Liver (tissue), 9 donors: ENCODE results near the gene ANO4. TPM values are rescaled to one million over a fixed set of nuclear protein-coding genes. Genes with fewer than 3 reads are reported as not detected.

Experiments
- DNase-seq: peaks from one replicate; pipeline ENCODE4 v3.0.0-alpha.2; 2017; ENCODE audit warnings: low spot score
- H3K27ac ChIP-seq, 2 donors: one replicate each; pipeline ENCODE4 v1.7.0; 2013; ENCODE audit warnings: inconsistent platforms in 2 of 2, low read length in 2 of 2, control low read depth in 1 of 2, low read depth in 1 of 2, mild to moderate bottlenecking in 1 of 2
- H3K27me3 ChIP-seq, 4 donors: one replicate each; pipeline versions ENCODE4 v1.6.1 to v1.7.0; 2013; ENCODE audit warnings: low read length in 3 of 4, inconsistent platforms in 1 of 4, mild to moderate bottlenecking in 1 of 4, moderate library complexity in 1 of 4; ENCODE audit not compliant: control insufficient read depth in 4 of 4, insufficient read depth in 4 of 4
- H3K36me3 ChIP-seq, 4 donors: one replicate each; pipeline versions ENCODE4 v1.6.1 to v1.7.0; 2013; ENCODE audit warnings: low read length in 3 of 4, mild to moderate bottlenecking in 3 of 4, low read depth in 1 of 4, moderate library complexity in 1 of 4; ENCODE audit not compliant: control insufficient read depth in 4 of 4, insufficient read depth in 3 of 4
- H3K4me1 ChIP-seq, 4 donors: one replicate each; pipeline versions ENCODE4 v1.6.1 to v1.7.0; 2013; ENCODE audit warnings: low read length in 3 of 4, mild to moderate bottlenecking in 3 of 4, moderate library complexity in 1 of 4; ENCODE audit not compliant: control insufficient read depth in 4 of 4, insufficient read depth in 4 of 4
- H3K4me3 ChIP-seq, 3 donors: one replicate each; pipeline versions ENCODE4 v1.6.1 to v1.7.0; 2013; ENCODE audit warnings: low read length in 3 of 3, control low read depth in 1 of 3, low read depth in 1 of 3, mild to moderate bottlenecking in 1 of 3
- H3K9ac ChIP-seq, 2 donors: one replicate each; pipeline ENCODE4 v1.7.0; 2013; ENCODE audit warnings: low read length in 2 of 2, mild to moderate bottlenecking in 2 of 2, moderate library complexity in 2 of 2, control low read depth in 1 of 2, low read depth in 1 of 2
- H3K9me3 ChIP-seq, 4 donors: one replicate each; pipeline versions ENCODE4 v1.6.1 to v1.7.0; 2013; ENCODE audit warnings: low read length in 3 of 4; ENCODE audit not compliant: control insufficient read depth in 4 of 4
- ATF3 ChIP-seq: IDR thresholded peaks from 2 replicates; pipeline ENCODE4 v1.6.1; 2016; ENCODE audit warnings: antibody characterized with exemption
- CTCF ChIP-seq: fragments of 150-350 bp; IDR thresholded peaks from 2 replicates; pipeline ENCODE4 v1.5.1; 2017; ENCODE audit warnings: improper control_type of control experiment, low read depth, low read length; ENCODE audit not compliant: missing input control
- EGR1 ChIP-seq, 2 donors: IDR thresholded peaks; 2 replicates each; pipeline ENCODE4 v1.6.1; 2016 to 2018; ENCODE audit warnings: antibody characterized with exemption in 2 of 2, low read depth in 2 of 2
- FOXA1 ChIP-seq: IDR thresholded peaks from 2 replicates; pipeline ENCODE4 v1.6.1; 2016; ENCODE audit warnings: antibody characterized with exemption
- FOXA2 ChIP-seq: IDR thresholded peaks from 2 replicates; pipeline ENCODE4 v1.6.1; 2016; ENCODE audit warnings: antibody characterized with exemption
- GABPA ChIP-seq, 2 donors: IDR thresholded peaks in 1 of 2; conservative IDR thresholded peaks in 1 of 2; 2 replicates each; pipeline ENCODE4 v1.6.1; 2016; ENCODE audit warnings: antibody characterized with exemption in 2 of 2, mild to moderate bottlenecking in 1 of 2, moderate library complexity in 1 of 2
- HNF4A ChIP-seq, 2 donors: conservative IDR thresholded peaks; 2 replicates each; pipeline ENCODE4 v1.6.1; 2016; ENCODE audit warnings: antibody characterized with exemption in 2 of 2, mild to moderate bottlenecking in 2 of 2
- HNF4G ChIP-seq: IDR thresholded peaks from 2 replicates; pipeline ENCODE4 v1.6.1; 2016; ENCODE audit warnings: antibody characterized with exemption
- JUND ChIP-seq, 2 donors: IDR thresholded peaks; 2 replicates each; pipeline ENCODE4 v1.6.1; 2016; ENCODE audit warnings: antibody characterized with exemption in 2 of 2
- MAX ChIP-seq: IDR thresholded peaks from 2 replicates; pipeline ENCODE4 v1.6.1; 2016; ENCODE audit warnings: antibody characterized with exemption
- NR2F2 ChIP-seq: IDR thresholded peaks from 2 replicates; pipeline ENCODE4 v1.6.1; 2016; ENCODE audit warnings: antibody characterized with exemption
- REST ChIP-seq: IDR thresholded peaks from 2 replicates; pipeline ENCODE4 v1.6.1; 2016; ENCODE audit warnings: antibody characterized with exemption, mild to moderate bottlenecking
- RXRA ChIP-seq, 2 donors: IDR thresholded peaks; 2 replicates each; pipeline ENCODE4 v1.6.1; 2017 to 2018; ENCODE audit warnings: antibody characterized with exemption in 2 of 2, mild to moderate bottlenecking in 1 of 2
- SP1 ChIP-seq: IDR thresholded peaks from 2 replicates; pipeline ENCODE4 v1.6.1; 2018; ENCODE audit warnings: antibody characterized with exemption, mild to moderate bottlenecking
- TAF1 ChIP-seq: conservative IDR thresholded peaks from 2 replicates; pipeline ENCODE4 v1.6.1; 2016; ENCODE audit warnings: antibody characterized with exemption, mild to moderate bottlenecking
- YY1 ChIP-seq: IDR thresholded peaks from 2 replicates; pipeline ENCODE4 v1.6.1; 2016; ENCODE audit warnings: antibody characterized with exemption, mild to moderate bottlenecking
- ZBTB33 ChIP-seq: IDR thresholded peaks from 2 replicates; pipeline ENCODE4 v1.6.1; 2016; ENCODE audit warnings: antibody characterized with exemption
- WGBS: extraction: QIAGEN DNeasy Blood & Tissue Kit; methylation state at CpG from one replicate; pipeline ENCODE4 v1.1.7; 2013; 5-methylcytosine and 5-hydroxymethylcytosine counted together
- polyA plus RNA-seq, 2 donors: library from polyadenylated mRNA; stranded (reverse) in 1 of 2; unstranded in 1 of 2; fragments of 200-250 nt in 1 of 2; fragments of >200 nt in 1 of 2; fragmentation: Nextera tagmentation in 1 of 2; extraction: Ambion mirVana in 1 of 2; gene quantifications; one replicate each; pipeline versions ENCODE4 v1.2.1 to v1.2.3, GENCODE V29; 2013 to 2015
- total RNA-seq, 2 donors: library from RNA; depleted of rRNA; stranded (reverse); fragments of >200 nt; gene quantifications; one replicate each; pipeline ENCODE4 v1.2.3, GENCODE V29; 2014
- donor health status: healthy.
- donor health status: healthy.
- donor health status: healthy.
- donor health status: healthy.
- donor health status: healthy.

The ANO4 gene
- total and polyA plus RNA-seq, 4 donors: 0.08 to 2.2 (median 0.17) TPM; not detected in 1

GRCh38 chr12:100867639-100868393 is 73.2 kb downstream of the ANO4 start:
- Histone ChIP-seq H3K27ac (no peak overlapping the region), H3K4me1 (no peaks in the 10 kb centered on the region), H3K9me3 (no peaks in the 10 kb centered on the region), H3K4me3 (no peak overlapping the region), H3K27me3 (no peaks in the 10 kb centered on the region), H3K9ac (no peak overlapping the region), H3K36me3 (no peaks in the 10 kb centered on the region)
- no peak for DNase-seq
- TF ChIP-seq YY1: no peak
- no peak for TF ChIP-seq SP1
- TF ChIP-seq MAX: no peak
- no peak for TF ChIP-seq HNF4A (conservative IDR thresholded peaks at IDR 0.05)
- no peak for TF ChIP-seq TAF1
- no peak for TF ChIP-seq RXRA (IDR thresholded peaks at IDR 0.05)
- no peak for TF ChIP-seq JUND (IDR thresholded peaks at IDR 0.05)
- no peak for TF ChIP-seq ATF3
- no peak for TF ChIP-seq NR2F2
- no peak for TF ChIP-seq FOXA1
- TF ChIP-seq ZBTB33: no peak
- TF ChIP-seq FOXA2: no peak
- TF ChIP-seq REST: no peak
- no peak for TF ChIP-seq HNF4G
- TF ChIP-seq CTCF: no peak
- 58% methylated on average over 4 of the region's 4 CpGs for WGBS

GRCh38 chr12:100868487-100868886 is 73.9 kb downstream of the ANO4 start:
- TF ChIP-seq EGR1 (IDR thresholded peaks at IDR 0.05; ENCODE audit: low read depth in 2 of 2) (no peak), GABPA (IDR thresholded peaks at IDR 0.05 in 1 of 2, conservative IDR thresholded peaks at IDR 0.05 in 1 of 2) (no peak), JUND (IDR thresholded peaks at IDR 0.05) (no peak), FOXA2 (no peak), YY1 (no peak), NR2F2 (no peak), RXRA (IDR thresholded peaks at IDR 0.05) (no peak)
- 98% methylated on average over 1 of the region's 1 CpG for WGBS
- Histone ChIP-seq H3K36me3 (no peaks in the 10 kb centered on the region), H3K9me3 (no peaks in the 10 kb centered on the region), H3K27ac (no peak overlapping the region), H3K4me1 (no peaks in the 10 kb centered on the region), H3K4me3 (no peak overlapping the region), H3K27me3 (no peaks in the 10 kb centered on the region), H3K9ac (no peak overlapping the region)
- no peak for DNase-seq
